Measurements from ENCODE around the gene S100P. TPM values are rescaled to one million over a fixed set of nuclear protein-coding genes. Genes with fewer than 3 reads are reported as not detected.

The S100P gene
- total RNA-seq, 2 experiments from 2014 or later = not detected

- POLR2A ChIA-PET = interaction anchor here (0.7 kb wide), 1 partner anchor 814 kb away, joined by 7 read pairs; no protein-coding TSS in a partner anchor
- DNase-seq (ENCODE audit: low spot score) = no peak
- H2AFZ ChIP-seq (ENCODE audit: low read length) = no peak overlapping the region
Observed at GRCh38 chr4:6730603-6731317, 37.1 kb downstream of the S100P start.

GRCh38 chr4:6731318-6731675 is 37.6 kb downstream of the S100P start:
- Histone ChIP-seq H3K4me1 (ENCODE audit: insufficient read depth, low read length, poor library complexity, severe bottlenecking) (no peaks in the 10 kb centered on the region), H3K4me2 (ENCODE audit: low read length) (no peak overlapping the region), H3K79me2 (ENCODE audit: insufficient read depth, low read depth, low read length) (no peaks in the 10 kb centered on the region), H3K36me3 (ENCODE audit: insufficient read depth, low read length) (no peaks in the 10 kb centered on the region), H3K9me2 (ENCODE audit: insufficient read depth, low read length) (no peaks in the 10 kb centered on the region), H3K4me3 (ENCODE audit: low read depth, low read length, poor library complexity, severe bottlenecking) (no peak overlapping the region), H4K20me1 (ENCODE audit: insufficient read depth, low read length) (no peaks in the 10 kb centered on the region), H2AFZ (ENCODE audit: low read length) (no peak overlapping the region), H3K9me3 (ENCODE audit: low read length) (no peaks in the 10 kb centered on the region), H3K27ac (ENCODE audit: low read depth, low read length, poor library complexity, severe bottlenecking) (no peak overlapping the region)
- intact Hi-C loops (cut with micrococcal nuclease; ENCODE audit: unreplicated experiment) = no loop called here
- CTCF ChIA-PET (ENCODE audit: unreplicated experiment) = no interaction called here
- TF ChIP-seq CTCF (conservative IDR thresholded peaks at IDR 0.05; ENCODE audit: low read length) = no peak
- TF ChIP-seq EZH2phosphoT487 (IDR thresholded peaks at IDR 0.05; ENCODE audit: borderline replicate concordance, low read depth, low read length) = no peak
- POLR2A ChIA-PET = no interaction called here
- no peak for DNase-seq (ENCODE audit: low spot score)
- BruUV-seq (replicated peaks) = no TSS peak

More at GRCh38 chr4:6730603-6731317, 37.1 kb downstream of the S100P start:
- Histone ChIP-seq H3K27ac (ENCODE audit: low read depth, low read length, poor library complexity, severe bottlenecking) (no peak overlapping the region), H3K9me2 (ENCODE audit: insufficient read depth, low read length) (no peaks in the 10 kb centered on the region), H3K79me2 (ENCODE audit: insufficient read depth, low read depth, low read length) (no peaks in the 10 kb centered on the region), H3K4me3 (ENCODE audit: low read depth, low read length, poor library complexity, severe bottlenecking) (no peak overlapping the region), H3K4me1 (ENCODE audit: insufficient read depth, low read length, poor library complexity, severe bottlenecking) (no peaks in the 10 kb centered on the region), H3K36me3 (ENCODE audit: insufficient read depth, low read length) (no peaks in the 10 kb centered on the region), H3K9me3 (ENCODE audit: low read length) (no peaks in the 10 kb centered on the region), H3K4me2 (ENCODE audit: low read length) (no peak overlapping the region), H4K20me1 (ENCODE audit: insufficient read depth, low read length) (no peaks in the 10 kb centered on the region)
- CTCF ChIA-PET (ENCODE audit: unreplicated experiment) = interaction anchor here (0.6 kb wide), 1 partner anchor 442 kb away, joined by 3 read pairs; no protein-coding TSS in a partner anchor
- no peak for TF ChIP-seq CTCF (conservative IDR thresholded peaks at IDR 0.05; ENCODE audit: low read length)
- no peak for TF ChIP-seq EZH2phosphoT487 (IDR thresholded peaks at IDR 0.05; ENCODE audit: borderline replicate concordance, low read depth, low read length)
- intact Hi-C loops (cut with micrococcal nuclease; ENCODE audit: unreplicated experiment) = no loop called here
- no TSS peak for BruUV-seq (replicated peaks)

- Histone ChIP-seq H3K27ac (ENCODE audit: low read depth, low read length, poor library complexity, severe bottlenecking) (no peak overlapping the region), H3K9me3 (ENCODE audit: low read length) (no peaks in the 10 kb centered on the region), H4K20me1 (ENCODE audit: insufficient read depth, low read length) (no peaks in the 10 kb centered on the region), H3K4me2 (ENCODE audit: low read length) (no peak overlapping the region), H3K79me2 (ENCODE audit: insufficient read depth, low read depth, low read length) (no peaks in the 10 kb centered on the region), H3K9me2 (ENCODE audit: insufficient read depth, low read length) (no peaks in the 10 kb centered on the region), H3K4me1 (ENCODE audit: insufficient read depth, low read length, poor library complexity, severe bottlenecking) (no peaks in the 10 kb centered on the region), H3K36me3 (ENCODE audit: insufficient read depth, low read length) (no peaks in the 10 kb centered on the region), H2AFZ (ENCODE audit: low read length) (no peak overlapping the region), H3K4me3 (ENCODE audit: low read depth, low read length, poor library complexity, severe bottlenecking) (no peak overlapping the region)
- no peak for DNase-seq (ENCODE audit: low spot score)
- intact Hi-C loops (cut with micrococcal nuclease; ENCODE audit: unreplicated experiment) = no loop called here
- no peak for TF ChIP-seq CTCF (conservative IDR thresholded peaks at IDR 0.05; ENCODE audit: low read length)
- TF ChIP-seq EZH2phosphoT487 (IDR thresholded peaks at IDR 0.05; ENCODE audit: borderline replicate concordance, low read depth, low read length) = no peak
- POLR2A ChIA-PET = no interaction called here
- no TSS peak for BruUV-seq (replicated peaks)
- CTCF ChIA-PET (ENCODE audit: unreplicated experiment) = no interaction called here
Observed at GRCh38 chr4:6731780-6732179, 38.1 kb downstream of the S100P start.

All from OCI-LY7 (cell line).